HG03045 (cell line): ENCODE data around the gene VENTX.
"Not testable (repeated sequence)": the region's sequence is repeated elsewhere in the genome, so short reads cannot be mapped to it uniquely, and the experiment has no call there.

Experiments used
- ATAC-seq: cut with Tn5 transposase; IDR thresholded peaks from one replicate; pipeline ENCODE4 v1.9.1; 2021; ENCODE audit warnings: mild to moderate bottlenecking, moderate library complexity; ENCODE audit not compliant: unreplicated experiment

The VENTX gene

DNA sequence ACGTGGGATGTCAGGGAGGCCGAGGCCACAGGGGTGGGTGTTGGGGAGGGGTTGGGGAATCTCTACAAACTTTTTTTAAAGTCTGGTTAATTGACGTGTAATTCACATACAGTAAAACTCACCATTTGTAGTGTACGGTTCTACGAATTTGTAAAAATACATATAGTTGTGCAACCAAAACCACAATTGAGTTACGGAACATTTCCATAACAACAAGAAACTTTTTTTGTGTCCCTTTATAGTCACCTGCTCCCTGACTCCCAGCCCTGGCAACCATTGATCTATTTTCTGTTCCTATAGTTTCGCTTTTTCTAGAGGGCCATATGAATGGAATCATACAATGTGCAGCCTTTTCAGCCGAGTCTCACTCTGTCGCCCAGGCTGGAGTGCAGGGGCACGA is 2.9 kb upstream of the VENTX start:
- not testable (repeated sequence) for ATAC-seq

DNA sequence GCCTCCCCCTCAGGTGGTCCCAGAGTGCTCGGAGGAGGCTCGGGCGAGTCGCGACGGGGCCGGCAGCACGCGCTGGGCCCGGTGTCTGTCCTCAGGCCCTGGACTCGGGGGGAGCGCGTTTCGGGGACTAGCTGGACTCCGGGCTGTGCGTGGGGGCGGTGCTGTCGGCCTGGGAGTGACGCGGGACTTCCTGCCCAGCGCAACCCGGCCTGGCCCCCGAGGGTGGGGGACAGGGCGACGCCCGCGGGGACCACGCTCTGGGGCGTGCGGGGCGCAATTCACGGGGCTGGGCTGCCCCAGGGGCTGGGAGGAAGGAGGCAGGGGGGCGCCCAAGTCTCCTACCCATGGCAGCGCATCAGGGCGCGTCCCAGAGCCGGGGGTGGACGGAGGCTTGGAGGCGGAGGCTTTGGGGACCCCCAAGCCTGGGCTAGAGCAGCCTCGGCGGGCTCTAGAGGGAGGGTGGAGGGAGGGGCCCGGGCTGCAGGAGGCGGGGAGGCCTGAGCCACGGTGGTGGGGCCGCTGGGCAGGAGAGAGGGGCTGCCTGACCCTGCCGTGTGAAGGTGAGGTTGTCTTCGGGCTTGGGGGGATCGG is 2.3 kb upstream of the VENTX start:
- ATAC-seq, result no peak

GRCh38 chr10:133235932-133236331 is 1.7 kb upstream of the VENTX start:
- no peak for ATAC-seq

GRCh38 chr10:133236401-133237240 is 1.0 kb upstream of the VENTX start:
- ATAC-seq, result no peak

- ATAC-seq, result no peak
Observed at GRCh38 chr10:133237241-133237587, 441 bp upstream of the VENTX start.

GRCh38 chr10:133238466-133238804 is 780 bp downstream of the VENTX start:
- ATAC-seq, result no peak

- ATAC-seq, result no peak
Observed at GRCh38 chr10:133239990-133240389, 2.3 kb downstream of the VENTX start.

GRCh38 chr10:133241501-133242205 is 4.0 kb downstream of the VENTX start:
- no peak for ATAC-seq

- no peak for ATAC-seq
Observed at GRCh38 chr10:133242611-133243356, 5.1 kb downstream of the VENTX start.

- ATAC-seq, result no peak
Observed at GRCh38 chr10:133243593-133243992, 5.9 kb downstream of the VENTX start.

- no peak for ATAC-seq
Observed at GRCh38 chr10:133245439-133246235, 8.0 kb downstream of the VENTX start.

DNA sequence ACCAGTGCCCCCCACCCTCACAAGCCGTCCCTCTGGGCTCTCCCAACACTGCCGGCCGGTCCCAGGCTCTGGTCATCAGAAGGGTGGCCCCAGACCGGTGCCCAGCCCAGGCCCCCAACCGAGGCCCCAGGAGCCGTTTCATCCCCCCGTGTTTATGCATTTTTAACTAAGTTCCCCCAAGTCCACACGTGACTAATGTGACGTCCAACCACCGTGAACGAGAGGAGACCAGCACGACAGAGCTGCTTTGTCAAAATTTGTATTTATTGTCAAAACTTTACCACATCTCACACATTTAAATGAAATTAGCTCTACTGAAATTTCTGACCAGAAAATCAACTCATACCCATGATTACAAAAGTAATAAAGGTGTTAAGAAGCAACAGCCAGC is 8.6 kb downstream of the VENTX start:
- no peak for ATAC-seq

DNA sequence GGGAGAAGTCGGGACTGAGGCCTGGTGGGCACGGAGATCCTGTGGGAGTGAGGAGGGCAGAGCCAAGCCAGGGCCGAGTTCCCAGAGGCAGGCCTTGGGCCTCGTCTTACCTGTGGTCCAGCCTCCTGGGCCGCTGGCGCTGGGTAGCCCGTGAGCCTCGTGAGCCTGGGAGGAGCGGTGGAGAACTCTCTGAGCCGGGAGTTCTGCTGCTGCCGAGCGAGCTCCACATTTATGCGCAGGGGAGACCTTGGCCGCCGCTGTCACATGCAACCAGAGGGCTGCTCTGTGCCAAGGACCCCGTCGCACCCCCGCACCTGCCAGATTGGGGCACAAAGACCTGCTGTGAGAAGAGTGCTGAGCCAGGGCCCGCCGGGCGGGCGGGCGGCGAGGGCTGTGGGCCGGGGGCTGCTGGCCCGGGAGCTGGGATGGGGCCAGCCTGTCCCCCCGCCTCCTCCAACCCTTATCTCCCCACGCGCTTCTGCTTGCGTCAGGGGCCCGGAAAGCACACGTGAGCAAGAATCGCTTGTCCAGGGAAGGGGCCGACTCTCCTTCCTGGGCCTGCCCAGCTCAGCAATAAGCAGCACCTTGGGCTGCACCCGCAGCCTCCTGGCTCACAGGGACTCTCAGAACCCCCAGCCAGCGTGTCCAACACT is 10.2 kb downstream of the VENTX start:
- no peak for ATAC-seq

DNA sequence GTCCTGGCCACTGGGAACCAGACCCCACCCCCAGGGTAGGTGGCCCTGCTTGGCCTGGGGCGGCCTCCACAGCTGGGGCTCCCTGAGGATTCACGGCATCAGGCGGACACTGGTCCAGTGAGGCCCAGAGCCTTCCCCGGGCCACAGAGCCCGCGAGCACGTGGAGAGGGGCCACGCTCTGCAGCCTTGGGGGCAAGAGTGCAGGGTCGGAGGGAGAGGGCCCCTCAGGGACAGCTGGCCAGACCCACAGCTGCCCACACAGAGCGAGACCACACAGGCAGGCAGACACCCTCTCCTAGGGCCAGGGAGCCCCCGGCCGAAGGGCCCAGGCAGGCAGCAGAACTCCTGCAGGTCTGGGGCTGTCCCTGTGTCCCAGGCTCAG is 10.7 kb downstream of the VENTX start:
- no peak for ATAC-seq

GRCh38 chr10:133249094-133249780 is 11.6 kb downstream of the VENTX start:
- no peak for ATAC-seq

GRCh38 chr10:133249975-133250754 is 12.5 kb downstream of the VENTX start:
- no peak for ATAC-seq

- no peak for ATAC-seq
Observed at GRCh38 chr10:133251388-133252222, 13.9 kb downstream of the VENTX start.

DNA sequence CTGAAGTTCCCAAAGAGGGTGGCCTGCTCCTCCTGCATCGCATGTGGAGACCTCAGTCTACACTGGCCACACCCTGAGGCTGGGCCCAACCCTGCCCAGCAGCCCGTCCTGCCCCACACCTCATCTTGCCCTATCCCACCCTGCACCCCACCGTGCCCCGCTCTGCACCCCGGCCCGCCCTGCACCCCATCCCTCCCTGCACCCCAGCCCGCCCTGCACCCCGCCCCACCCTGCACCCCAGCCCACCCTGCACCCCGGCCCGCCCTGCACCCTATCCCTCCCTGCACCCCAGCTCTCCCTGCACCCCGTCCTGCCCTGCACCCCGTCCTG is 14.5 kb downstream of the VENTX start:
- no peak for ATAC-seq
